GM23338 (cell line): Measurements from ENCODE around the gene LRRC27. TPM values are rescaled to one million over a fixed set of nuclear protein-coding genes. Genes with fewer than 3 reads are reported as not detected.

Source experiments
- ATAC-seq: fragments of 200-7000 bp; cut with Tn5 transposase; 3 replicates; pipeline ENCODE4 v1.9.1; 2020
- DNase-seq: peaks from one replicate; pipeline ENCODE4 v3.0.0-alpha.2; 2015; ENCODE audit warnings: low spot score
- H2AFZ ChIP-seq: fragments of 200-600 bp; sonication (generic); 2 replicates; pipeline ENCODE4 v1.8.0; 2016; ENCODE audit warnings: antibody characterized with exemption, mild to moderate bottlenecking, moderate library complexity
- H3F3A ChIP-seq: fragments of 200-600 bp; sonication (generic); replicated peaks from 2 replicates; pipeline ENCODE4 v1.8.0; 2017; ENCODE audit warnings: antibody characterized with exemption, mixed run types, low read depth
- H3K27ac ChIP-seq: fragments of 200-600 bp; sonication (generic); 2 replicates; pipeline ENCODE4 v1.6.1; 2016; ENCODE audit warnings: low read depth
- H3K27me3 ChIP-seq: fragments of 200-600 bp; sonication (generic); 2 replicates; pipeline ENCODE4 v1.8.0; 2016; ENCODE audit warnings: mild to moderate bottlenecking, mixed run types, moderate library complexity; ENCODE audit not compliant: insufficient read depth
- H3K36me3 ChIP-seq: fragments of 200-600 bp; sonication (generic); 2 replicates; pipeline ENCODE4 v1.8.0; 2016; ENCODE audit warnings: mild to moderate bottlenecking; ENCODE audit not compliant: insufficient read depth
- H3K4me1 ChIP-seq: fragments of 200-600 bp; sonication (generic); 2 replicates; pipeline ENCODE4 v1.8.0; 2016; ENCODE audit warnings: mild to moderate bottlenecking, moderate library complexity; ENCODE audit not compliant: insufficient read depth
- H3K4me2 ChIP-seq: fragments of 200-600 bp; sonication (generic); 2 replicates; pipeline ENCODE4 v1.7.1; 2017; ENCODE audit warnings: mixed run types
- H3K4me3 ChIP-seq: fragments of 200-600 bp; sonication (generic); 2 replicates; pipeline ENCODE4 v1.6.1; 2016; ENCODE audit warnings: mixed run types
- H3K79me2 ChIP-seq: fragments of 200-600 bp; sonication (generic); replicated peaks from 2 replicates; pipeline ENCODE4 v1.8.0; 2017; ENCODE audit warnings: mild to moderate bottlenecking; ENCODE audit not compliant: insufficient read depth
- H3K9me2 ChIP-seq: fragments of 200-600 bp; sonication (generic); 2 replicates; pipeline ENCODE4 v1.8.0; 2017; ENCODE audit not compliant: insufficient read depth
- H4K20me1 ChIP-seq: fragments of 200-600 bp; sonication (generic); replicated peaks from 2 replicates; pipeline ENCODE4 v1.8.0; 2017; ENCODE audit warnings: mild to moderate bottlenecking; ENCODE audit not compliant: insufficient read depth
- H3K27ac Mint-ChIP-seq: 2 replicates; pipeline ENCODE4 v1.8.0; 2020; ENCODE audit warnings: inconsistent platforms, mild to moderate bottlenecking, moderate library complexity, mixed read lengths
- H3K27me3 Mint-ChIP-seq: 3 replicates; pipeline ENCODE4 v1.8.0; 2022; ENCODE audit warnings: low read depth, mild to moderate bottlenecking, moderate library complexity, mixed read lengths, inconsistent platforms; ENCODE audit not compliant: insufficient read depth, poor library complexity
- H3K36me3 Mint-ChIP-seq: 3 replicates; pipeline ENCODE4 v1.8.0; 2021; ENCODE audit warnings: low read depth, mild to moderate bottlenecking, inconsistent platforms, moderate library complexity, mixed read lengths
- H3K4me1 Mint-ChIP-seq: 3 replicates; pipeline ENCODE4 v1.8.0; 2020; ENCODE audit warnings: mild to moderate bottlenecking, inconsistent platforms, mixed read lengths
- H3K4me3 Mint-ChIP-seq: 3 replicates; pipeline ENCODE4 v1.8.0; 2021; ENCODE audit warnings: moderate library complexity, mild to moderate bottlenecking, inconsistent platforms, mixed read lengths
- H3K9me3 Mint-ChIP-seq: 3 replicates; pipeline ENCODE4 v1.8.0; 2020; ENCODE audit warnings: moderate library complexity, mild to moderate bottlenecking, inconsistent platforms, mixed read lengths
- CTCF ChIP-seq, 2 experiments: fragments of 200-600 bp in 1 of 2; sonication (generic) in 1 of 2; conservative IDR thresholded peaks; 2 replicates each; pipeline versions ENCODE4 v1.5.1 to v1.6.1; 2016 to 2017; ENCODE audit warnings: antibody characterized with exemption in 2 of 2, low read depth in 2 of 2, mild to moderate bottlenecking in 2 of 2, moderate library complexity in 1 of 2
- NANOG ChIP-seq: IDR thresholded peaks from 2 replicates; pipeline ENCODE4 v1.6.1; 2016; ENCODE audit warnings: antibody characterized with exemption, borderline replicate concordance
- POLR2AphosphoS5 ChIP-seq: IDR thresholded peaks from 2 replicates; pipeline ENCODE4 v1.6.1; 2016; ENCODE audit warnings: antibody characterized with exemption, low read depth
- ZNF114 ChIP-seq: fragments of 250-450 bp; sonication (Bioruptor Pico); IDR thresholded peaks from 2 replicates; pipeline ENCODE4 v1.5.0; 2020; ENCODE audit warnings: mild to moderate bottlenecking, moderate library complexity
- polyA plus RNA-seq: library from polyadenylated mRNA; unstranded; fragments of >200 nt; fragmentation: Nextera tagmentation; extraction: Ambion mirVana; gene quantifications from 2 replicates; pipeline ENCODE4 v1.2.1, GENCODE V29; 2016
- total RNA-seq: library from RNA; depleted of rRNA; stranded (reverse); fragments of >200 nt; shearing (Covaris generic); gene quantifications from 2 replicates; pipeline ENCODE4 v1.2.3, GENCODE V29; 2014

The LRRC27 gene
- total and polyA plus RNA-seq, 2 experiments from 2014 or later = 2.9 to 3.5 TPM

GRCh38 chr10:132306864-132307751 is 24.9 kb upstream of the LRRC27 start:
- no peaks in the 10 kb centered on the region for H3F3A ChIP-seq
- peak overlapping the region; percentile 87 for H3K4me3 Mint-ChIP-seq
- peak overlapping the region; percentile 66; the same call in 1 of the 2 replicates for H2AFZ ChIP-seq
- H3K4me3 ChIP-seq = peak overlapping the region; percentile 62
- H3K4me1 ChIP-seq = no peaks in the 10 kb centered on the region; the same call in 1 of the 2 replicates
- TF ChIP-seq CTCF (conservative IDR thresholded peaks at IDR 0.05; ENCODE audit: low read depth in 2 of 2) (0 out of 4 replicates have a peak, but pooled peaks of 1 of the 2 experiments have one; percentile 0), NANOG (no peak)
- no peaks in the 10 kb centered on the region for H3K79me2 ChIP-seq
- H3K4me1 Mint-ChIP-seq = peaks cover 18% of the 10 kb centered on the region
- no peak overlapping the region for H3K27ac ChIP-seq
- DNase-seq (peak; percentile 70), ATAC-seq (peak; percentile 17)
- H3K9me3 Mint-ChIP-seq = peaks cover 23% of the 10 kb centered on the region
- peaks cover 38% of the 10 kb centered on the region for H3K27me3 Mint-ChIP-seq
- H3K27ac Mint-ChIP-seq = no peak overlapping the region
- peaks cover 42% of the 10 kb centered on the region for H3K27me3 ChIP-seq
- H3K36me3 ChIP-seq = peaks cover 4% of the 10 kb centered on the region; the same call in 1 of the 2 replicates
- H3K9me2 ChIP-seq = no peaks in the 10 kb centered on the region
- peaks cover 17% of the 10 kb centered on the region for H3K36me3 Mint-ChIP-seq
- H4K20me1 ChIP-seq = no peaks in the 10 kb centered on the region
- H3K4me2 ChIP-seq = peak overlapping the region; percentile 81

- Mint-ChIP-seq H3K27ac (no peak within 1 kb of the TSS), H3K27me3 (peaks cover 34% of the 10 kb centered on the region), H3K36me3 (peaks cover 17% of the 10 kb centered on the region), H3K4me1 (peaks cover 15% of the 10 kb centered on the region), H3K4me3 (peak within 1 kb of the TSS; percentile 87), H3K9me3 (peaks cover 23% of the 10 kb centered on the region)
- H3K79me2 ChIP-seq = no peaks in the 10 kb centered on the region
- H3F3A ChIP-seq = no peaks in the 10 kb centered on the region
- H3K27me3 ChIP-seq = peaks cover 42% of the 10 kb centered on the region
- peak within 1 kb of the TSS; percentile 68 for H3K4me3 ChIP-seq
- H3K4me2 ChIP-seq = peak within 1 kb of the TSS; percentile 92
- H3K4me1 ChIP-seq = no peaks in the 10 kb centered on the region; the same call in 1 of the 2 replicates
- H3K9me2 ChIP-seq = no peaks in the 10 kb centered on the region
- TF ChIP-seq ZNF114 (CRISPR knock-in tag) (no peak), POLR2AphosphoS5 (peak; percentile 68)
- ATAC-seq (peak; percentile 72), DNase-seq (peak; percentile 93)
- no peak within 1 kb of the TSS for H3K27ac ChIP-seq
- H4K20me1 ChIP-seq = no peaks in the 10 kb centered on the region
- peak within 1 kb of the TSS; percentile 97; the same call in 1 of the 2 replicates for H2AFZ ChIP-seq
- peaks cover 4% of the 10 kb centered on the region; the same call in 1 of the 2 replicates for H3K36me3 ChIP-seq
These were observed 24.0 kb upstream of the LRRC27 start, which contains the start of gene STK32C for GRCh38 chr10:132307823-132308586. Gene STK32C (minus strand): TSS chr10:132307950. CDS start chr10:132307833, 117 bp downstream.
